HepG2 (cell line): ENCODE data around the gene FLVCR1. TPM values are rescaled to one million over a fixed set of nuclear protein-coding genes. Genes with fewer than 3 reads are reported as not detected.

Experiments used
- BCL3 ChIP-seq: sonication (generic); formaldehyde crosslinking; IDR thresholded peaks from 2 replicates; pipeline ENCODE4 v1.5.1; 2020; ENCODE audit warnings: mild to moderate bottlenecking, missing genetic modification reagents, moderate library complexity
- EP300 ChIP-seq, 3 experiments: sonication (generic) in 1 of 3; formaldehyde crosslinking in 1 of 3; IDR thresholded peaks; 2 replicates each; pipeline versions ENCODE4 v1.5.1 to v1.6.1; 2011 to 2020; ENCODE audit warnings: low read depth in 2 of 3, low read length in 2 of 3, borderline replicate concordance in 1 of 3, improper control_type of control experiment in 1 of 3, mild to moderate bottlenecking in 1 of 3, missing genetic modification reagents in 1 of 3, moderate library complexity in 1 of 3
- GRHL1 ChIP-seq: sonication (generic); formaldehyde crosslinking; conservative IDR thresholded peaks from 2 replicates; pipeline ENCODE4 v1.8.0; 2022; ENCODE audit warnings: missing genetic modification reagents
- IKZF1 ChIP-seq: fragments of 450-650 bp; IDR thresholded peaks from 2 replicates; pipeline ENCODE4 v1.7.1; 2016
- MIXL1 ChIP-seq: IDR thresholded peaks from 2 replicates; pipeline ENCODE4 v1.6.1; 2016
- MYPOP ChIP-seq: sonication (generic); formaldehyde crosslinking; IDR thresholded peaks from 2 replicates; pipeline ENCODE4 v1.8.1; 2023; ENCODE audit warnings: mild to moderate bottlenecking, moderate library complexity, missing genetic modification reagents
- NFIC ChIP-seq: IDR thresholded peaks from 2 replicates; pipeline ENCODE4 v1.6.1; 2012; ENCODE audit warnings: mild to moderate bottlenecking, low read length, inconsistent platforms
- NR0B2 ChIP-seq: sonication (generic); formaldehyde crosslinking; IDR thresholded peaks from 2 replicates; pipeline ENCODE4 v1.4.0; 2020; ENCODE audit warnings: mild to moderate bottlenecking, missing genetic modification reagents
- PRDM4 ChIP-seq: sonication (generic); formaldehyde crosslinking; IDR thresholded peaks from 2 replicates; pipeline ENCODE4 v1.9.0; 2021; ENCODE audit warnings: missing genetic modification reagents, borderline replicate concordance
- SKIL ChIP-seq: sonication (generic); formaldehyde crosslinking; IDR thresholded peaks from 2 replicates; pipeline ENCODE4 v1.8.0; 2022; ENCODE audit warnings: missing genetic modification reagents, mild to moderate bottlenecking, moderate library complexity, borderline replicate concordance
- YEATS2 ChIP-seq: sonication (generic); formaldehyde crosslinking; IDR thresholded peaks from 2 replicates; pipeline ENCODE4 v1.4.0; 2020; ENCODE audit warnings: missing genetic modification reagents, borderline replicate concordance
- ZFP1 ChIP-seq: IDR thresholded peaks from 2 replicates; pipeline ENCODE4 v1.6.1; 2016
- ZNF335 ChIP-seq: sonication (generic); formaldehyde crosslinking; IDR thresholded peaks from 2 replicates; pipeline ENCODE4 v1.4.0; 2020; ENCODE audit warnings: missing genetic modification reagents
- ZNF33B ChIP-seq: sonication (generic); formaldehyde crosslinking; IDR thresholded peaks from 2 replicates; pipeline ENCODE4 v1.5.1; 2020; ENCODE audit warnings: mild to moderate bottlenecking, missing genetic modification reagents
- ZNF414 ChIP-seq: sonication (generic); formaldehyde crosslinking; IDR thresholded peaks from 2 replicates; pipeline ENCODE4 v1.5.0; 2020; ENCODE audit warnings: missing genetic modification reagents
- ZNF530 ChIP-seq: sonication (generic); formaldehyde crosslinking; IDR thresholded peaks from 2 replicates; pipeline ENCODE4 v1.5.0; 2020; ENCODE audit warnings: low read depth, mild to moderate bottlenecking, missing genetic modification reagents
- ZNF567 ChIP-seq: sonication (generic); formaldehyde crosslinking; IDR thresholded peaks from 2 replicates; pipeline ENCODE4 v1.8.1; 2023; ENCODE audit warnings: mild to moderate bottlenecking, missing genetic modification reagents, borderline replicate concordance
- ZNF749 ChIP-seq: sonication (generic); formaldehyde crosslinking; IDR thresholded peaks from 2 replicates; pipeline ENCODE4 v1.8.0; 2022; ENCODE audit warnings: mild to moderate bottlenecking, missing genetic modification reagents, moderate library complexity, borderline replicate concordance
- polyA plus RNA-seq, 8 experiments: library from polyadenylated mRNA; depleted of rRNA in 3 of 8; stranded (reverse) in 7 of 8; unstranded in 1 of 8; fragments of >200 nt; fragmentation: Illumina TruSeq in 4 of 8; extraction: Trizol in 4 of 8; gene quantifications; 2 replicates each; pipeline versions ENCODE4 v1.2.1 to v1.2.3, GENCODE V29; 2011 to 2016; ENCODE audit warnings: low read depth in 4 of 8, missing spikeins in 1 of 8, mixed read lengths in 1 of 8; ENCODE audit not compliant: insufficient read depth in 1 of 8
- total RNA-seq, 5 experiments: library from RNA; depleted of rRNA; stranded (reverse); fragments of >200 nt; fragmentation: Illumina TruSeq; extraction: Trizol; gene quantifications; 2 replicates each; pipeline ENCODE4 v1.2.3, GENCODE V29; 2016; ENCODE audit warnings: low read depth in 1 of 5

FLVCR1 gene
- total and polyA plus RNA-seq, 2 of the 13 experiments (the other 11 are each of a cell fraction or from before 2014, with no cell fraction given): 14.8 to 39.8 TPM

- TF ChIP-seq ZNF567 (CRISPR knock-in tag): no peak
- peak; percentile 5; the same call in 1 of the 2 replicates for TF ChIP-seq ZFP1 (CRISPR knock-in tag)
- peak; percentile 13; the same call in 1 of the 2 replicates for TF ChIP-seq ZNF33B
- 0 out of 2 replicates have a peak, but pooled peaks have one; percentile 38 for TF ChIP-seq SKIL
- TF ChIP-seq IKZF1: no peak
- TF ChIP-seq GRHL1 (CRISPR knock-in tag): no peak
- no peak for TF ChIP-seq EP300 (IDR thresholded peaks at IDR 0.05; ENCODE audit: low read depth in 2 of 2, low read length in 2 of 2)
- TF ChIP-seq EP300 (CRISPR knock-in tag; IDR thresholded peaks at IDR 0.05; ENCODE audit: borderline replicate concordance): no peak
- TF ChIP-seq ZNF414: peak; percentile 86
- peak; percentile 83 for TF ChIP-seq MYPOP
- TF ChIP-seq YEATS2 (CRISPR knock-in tag): peak; percentile 69
- TF ChIP-seq MIXL1 (CRISPR knock-in tag): 0 out of 2 replicates have a peak, but pooled peaks have one; percentile 25
- TF ChIP-seq NR0B2 (CRISPR knock-in tag): peak; percentile 57; the same call in 1 of the 2 replicates
- no peak for TF ChIP-seq PRDM4 (CRISPR knock-in tag)
- no peak for TF ChIP-seq NFIC
- TF ChIP-seq ZNF335: peak; percentile 51; the same call in 1 of the 2 replicates
- TF ChIP-seq ZNF749 (CRISPR knock-in tag): peak; percentile 77; the same call in 1 of the 2 replicates
- no peak for TF ChIP-seq ZNF530 (CRISPR knock-in tag)
- peak; percentile 50 for TF ChIP-seq BCL3 (CRISPR knock-in tag)
Observed at GRCh38 chr1:212857992-212858460, at the start of gene FLVCR1 (continued).
